Smooth muscle cell (in vitro differentiated cells): ENCODE data around the gene ACAD11. TPM values are rescaled to one million over a fixed set of nuclear protein-coding genes. Genes with fewer than 3 reads are reported as not detected.

Experiments used
- DNase-seq: peaks from one replicate; lab custom pipeline; 2025; ENCODE audit not compliant: unreplicated experiment; lab: John Stamatoyannopoulos, UW
- H2AFZ ChIP-seq: fragments of 200-600 bp; sonication (generic); 2 replicates; pipeline ENCODE4 v1.6.0; 2016; ENCODE audit warnings: antibody characterized with exemption, low read depth, mild to moderate bottlenecking
- H3F3A ChIP-seq: fragments of 200-600 bp; sonication (generic); 2 replicates; pipeline ENCODE4 v1.6.0; 2017; ENCODE audit warnings: antibody characterized with exemption, low read depth
- H3K27ac ChIP-seq: fragments of 200-600 bp; sonication (generic); 2 replicates; pipeline ENCODE4 v1.5.1; 2016; ENCODE audit warnings: low read depth, mild to moderate bottlenecking
- H3K27me3 ChIP-seq: fragments of 200-600 bp; sonication (generic); 2 replicates; pipeline ENCODE4 v1.6.1; 2016; ENCODE audit warnings: low read depth, mild to moderate bottlenecking
- H3K36me3 ChIP-seq: fragments of 200-600 bp; sonication (generic); 2 replicates; pipeline ENCODE4 v1.5.1; 2016; ENCODE audit warnings: low read depth
- H3K4me1 ChIP-seq: fragments of 200-600 bp; sonication (generic); 2 replicates; pipeline ENCODE4 v1.5.1; 2016; ENCODE audit warnings: low read depth
- H3K4me2 ChIP-seq: fragments of 200-600 bp; sonication (generic); 2 replicates; pipeline ENCODE4 v1.6.0; 2016; ENCODE audit warnings: mild to moderate bottlenecking
- H3K4me3 ChIP-seq: fragments of 200-600 bp; sonication (generic); 2 replicates; pipeline ENCODE4 v1.5.1; 2016; ENCODE audit warnings: mild to moderate bottlenecking
- H3K79me2 ChIP-seq: fragments of 200-600 bp; sonication (generic); 2 replicates; pipeline ENCODE4 v1.6.0; 2016; ENCODE audit warnings: low read depth, mild to moderate bottlenecking
- H3K9ac ChIP-seq: fragments of 200-600 bp; sonication (generic); 2 replicates; pipeline ENCODE4 v1.6.0; 2016; ENCODE audit warnings: low read depth
- H3K9me3 ChIP-seq: fragments of 200-600 bp; sonication (generic); replicated peaks from 2 replicates; pipeline ENCODE4 v1.5.1; 2016; ENCODE audit warnings: low read depth
- H4K20me1 ChIP-seq: fragments of 200-600 bp; sonication (generic); 2 replicates; pipeline ENCODE4 v1.6.0; 2016; ENCODE audit warnings: low read depth
- WGBS: methylation state at CpG from one replicate; pipeline ENCODE4 v1.1.7; 2016; ENCODE audit warnings: low lambda C conversion rate; 5-methylcytosine and 5-hydroxymethylcytosine counted together
- polyA plus RNA-seq: library from polyadenylated mRNA; unstranded; fragments of >200 nt; fragmentation: Nextera tagmentation; extraction: Ambion mirVana; gene quantifications from 2 replicates; pipeline ENCODE4 v1.2.1, GENCODE V29; 2016
- total RNA-seq: library from RNA; depleted of rRNA; stranded (reverse); fragments of >200 nt; gene quantifications from 2 replicates; pipeline ENCODE4 v1.2.3, GENCODE V29; 2014
- TF ChIP-seq, protein P1 (sequence below): fragments of 200-600 bp; sonication (generic); IDR thresholded peaks from 2 replicates; pipeline ENCODE4 v1.5.1; 2017; ENCODE audit warnings: borderline replicate concordance, mild to moderate bottlenecking, antibody characterized with exemption; ENCODE audit not compliant: insufficient read depth, poor library complexity, severe bottlenecking

The ACAD11 gene
- total and polyA plus RNA-seq, 2 experiments from 2014 or later, result 24.8 to 28.3 TPM

GRCh38 chr3:132545471-132545870, 114.1 kb downstream of the ACAD11 start:
- H3F3A ChIP-seq, result peaks cover 5% of the 10 kb centered on the region
- TF ChIP-seq, protein P1, sequence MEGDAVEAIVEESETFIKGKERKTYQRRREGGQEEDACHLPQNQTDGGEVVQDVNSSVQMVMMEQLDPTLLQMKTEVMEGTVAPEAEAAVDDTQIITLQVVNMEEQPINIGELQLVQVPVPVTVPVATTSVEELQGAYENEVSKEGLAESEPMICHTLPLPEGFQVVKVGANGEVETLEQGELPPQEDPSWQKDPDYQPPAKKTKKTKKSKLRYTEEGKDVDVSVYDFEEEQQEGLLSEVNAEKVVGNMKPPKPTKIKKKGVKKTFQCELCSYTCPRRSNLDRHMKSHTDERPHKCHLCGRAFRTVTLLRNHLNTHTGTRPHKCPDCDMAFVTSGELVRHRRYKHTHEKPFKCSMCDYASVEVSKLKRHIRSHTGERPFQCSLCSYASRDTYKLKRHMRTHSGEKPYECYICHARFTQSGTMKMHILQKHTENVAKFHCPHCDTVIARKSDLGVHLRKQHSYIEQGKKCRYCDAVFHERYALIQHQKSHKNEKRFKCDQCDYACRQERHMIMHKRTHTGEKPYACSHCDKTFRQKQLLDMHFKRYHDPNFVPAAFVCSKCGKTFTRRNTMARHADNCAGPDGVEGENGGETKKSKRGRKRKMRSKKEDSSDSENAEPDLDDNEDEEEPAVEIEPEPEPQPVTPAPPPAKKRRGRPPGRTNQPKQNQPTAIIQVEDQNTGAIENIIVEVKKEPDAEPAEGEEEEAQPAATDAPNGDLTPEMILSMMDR, result no peak
- no peaks in the 10 kb centered on the region for H3K79me2 ChIP-seq
- no peaks in the 10 kb centered on the region for H3K9me3 ChIP-seq
- DNase-seq, result no peak
- no peak overlapping the region for H2AFZ ChIP-seq
- peaks cover 3% of the 10 kb centered on the region for H3K4me1 ChIP-seq
- H4K20me1 ChIP-seq, result no peaks in the 10 kb centered on the region
- H3K27ac ChIP-seq, result no peak overlapping the region
- no peaks in the 10 kb centered on the region for H3K27me3 ChIP-seq
- WGBS, result 97% methylated on average over 3 of the region's 3 CpGs
- no peak overlapping the region for H3K9ac ChIP-seq
- no peaks in the 10 kb centered on the region for H3K36me3 ChIP-seq
- no peak overlapping the region for H3K4me2 ChIP-seq
- H3K4me3 ChIP-seq, result no peak overlapping the region

DNA sequence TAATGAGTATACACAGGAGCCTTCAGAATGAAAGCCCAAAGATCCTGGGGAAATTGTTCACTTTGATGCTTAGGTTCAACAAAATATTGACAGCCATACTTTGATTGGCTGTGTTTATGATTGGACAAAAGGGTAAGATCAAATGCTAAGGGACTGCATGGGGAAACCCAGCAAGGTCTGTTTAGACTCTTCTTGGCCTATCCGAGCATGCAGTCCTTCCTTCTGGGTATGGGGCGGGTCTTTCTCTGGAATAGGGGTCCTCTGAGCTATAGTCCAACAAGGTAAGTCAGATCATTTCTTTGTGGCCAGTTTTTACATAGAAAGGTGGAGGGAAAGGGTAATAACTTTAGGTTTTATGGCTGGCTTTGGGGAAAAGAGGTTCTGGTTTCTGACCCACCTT, 115.5 kb downstream of the ACAD11 start:
- Histone ChIP-seq H4K20me1 (no peaks in the 10 kb centered on the region), H3K9ac (no peak overlapping the region), H3K79me2 (no peaks in the 10 kb centered on the region), H3K27ac (peak overlapping the region; percentile 85), H3K36me3 (peaks cover 4% of the 10 kb centered on the region), H2AFZ (no peak overlapping the region), H3K4me1 (no peaks in the 10 kb centered on the region), H3K27me3 (no peaks in the 10 kb centered on the region), H3K9me3 (no peaks in the 10 kb centered on the region), H3K4me2 (no peak overlapping the region), H3F3A (peaks cover 5% of the 10 kb centered on the region), H3K4me3 (no peak overlapping the region)
- DNase-seq, result no peak
- WGBS, result 100% methylated on average over 2 of the region's 2 CpGs
- TF ChIP-seq, protein P1, result no peak

DNA sequence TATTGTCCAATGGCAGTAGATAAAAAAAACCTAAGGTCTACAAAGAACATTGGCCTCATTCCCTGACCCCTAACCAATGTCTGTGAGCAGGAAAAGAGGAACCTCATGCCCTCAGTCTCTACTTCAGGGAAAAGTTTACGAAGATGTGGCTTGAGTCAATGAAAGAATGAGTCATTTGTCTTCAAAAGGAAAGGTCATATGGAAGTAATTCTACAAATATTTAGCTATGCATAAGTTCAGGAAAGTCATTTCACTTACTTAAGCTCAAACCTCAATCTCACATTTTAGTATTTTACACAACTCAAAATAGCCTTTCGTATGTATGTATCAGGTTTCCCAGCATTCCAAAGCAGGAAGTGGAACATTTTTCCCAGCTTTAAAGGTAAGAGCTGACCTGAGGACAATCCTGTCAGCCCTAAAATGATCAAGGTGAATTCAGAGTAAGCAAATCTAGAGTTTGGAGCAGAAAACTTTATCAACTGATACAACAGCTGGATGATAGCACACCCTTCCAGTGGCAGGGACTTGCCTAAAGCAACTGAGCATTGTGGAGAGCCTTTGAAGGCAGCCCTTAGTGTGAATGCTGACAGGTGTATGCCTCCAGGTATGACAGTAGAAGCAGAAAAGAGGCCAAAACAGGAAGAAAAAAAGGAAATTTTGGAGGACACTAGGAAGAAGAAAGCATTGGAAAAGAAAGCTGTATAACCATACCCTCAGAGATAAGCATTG, 116.4 kb downstream of the ACAD11 start:
- no peaks in the 10 kb centered on the region for H3K9me3 ChIP-seq
- H3K27me3 ChIP-seq, result no peaks in the 10 kb centered on the region
- H3F3A ChIP-seq, result peaks cover 5% of the 10 kb centered on the region
- H3K79me2 ChIP-seq, result no peaks in the 10 kb centered on the region
- H3K36me3 ChIP-seq, result peaks cover 7% of the 10 kb centered on the region
- 7% methylated on average over 2 of the region's 2 CpGs for WGBS
- no peak for DNase-seq
- peak overlapping the region; percentile 85 for H3K27ac ChIP-seq
- H3K9ac ChIP-seq, result peak overlapping the region; percentile 32
- H4K20me1 ChIP-seq, result no peaks in the 10 kb centered on the region
- H3K4me2 ChIP-seq, result peak overlapping the region; percentile 43
- no peaks in the 10 kb centered on the region for H3K4me1 ChIP-seq
- TF ChIP-seq, protein P1, result no peak
- H3K4me3 ChIP-seq, result no peak overlapping the region
- no peak overlapping the region for H2AFZ ChIP-seq

GRCh38 chr3:132542577-132542976, 117.0 kb downstream of the ACAD11 start:
- WGBS, result 81% methylated on average over 2 of the region's 2 CpGs
- no peak overlapping the region for H3K4me3 ChIP-seq
- H3K27ac ChIP-seq, result peak overlapping the region; percentile 85

More at GRCh38 chr3:132542577-132542976, 117.0 kb downstream of the ACAD11 start:
- TF ChIP-seq, protein P1, result no peak
- Histone ChIP-seq H3K4me1 (no peaks in the 10 kb centered on the region), H3K36me3 (peaks cover 7% of the 10 kb centered on the region), H3K9me3 (no peaks in the 10 kb centered on the region), H3K9ac (peak overlapping the region; percentile 5), H3K27me3 (no peaks in the 10 kb centered on the region), H2AFZ (no peak overlapping the region), H3K4me2 (peak overlapping the region; percentile 43), H4K20me1 (no peaks in the 10 kb centered on the region), H3K79me2 (no peaks in the 10 kb centered on the region), H3F3A (peaks cover 5% of the 10 kb centered on the region)
- DNase-seq, result no peak
